GM12878 (cell line): ENCODE measurements around the gene RSPRY1. TPM values are rescaled to one million over a fixed set of nuclear protein-coding genes. Genes with fewer than 3 reads are reported as not detected.

Experiments
- ATAC-seq: fragments of 200-7000 bp; cut with Tn5 transposase; 3 replicates; pipeline ENCODE4 v1.9.1; 2020; ENCODE audit warnings: mild to moderate bottlenecking, moderate library complexity
- BruUV-seq: library from RNA; stranded (reverse); fragments of 400-500 nt; replicated peaks from 2 replicates; lab custom pipeline; 2021; lab: Mats Ljungman, UMichigan
- CTCF ChIA-PET: fragments of 300-600 bp; sonication (Branson Sonifier 250); formaldehyde crosslinking; extraction: SDS; loops from one replicate; lab custom pipeline; 2021; ENCODE audit warnings: inconsistent platforms; lab: Yijun Ruan, JAX
- POLR2A ChIA-PET: fragments of 350-600 bp; formaldehyde crosslinking; extraction: SDS; loops from one replicate; lab custom pipeline; 2021; ENCODE audit warnings: inconsistent platforms; lab: Charles Lee
- RAD21 ChIA-PET: fragments of 300-600 bp; sonication (Branson Sonifier 250); formaldehyde crosslinking; loops from one replicate; lab custom pipeline; 2023; ENCODE audit warnings: antibody characterized with exemption; ENCODE audit not compliant: unreplicated experiment; lab: Charles Lee
- SMC1A ChIA-PET: fragments of 300-600 bp; sonication (Branson Sonifier 250); formaldehyde crosslinking; loops from one replicate; lab custom pipeline; 2023; ENCODE audit not compliant: unreplicated experiment, uncharacterized antibody; lab: Charles Lee
- DNase-seq: peaks from one replicate; pipeline ENCODE4 v3.0.0-alpha.2; 2011; ENCODE audit warnings: low read depth, low spot score
- FAIRE-seq: peaks from 3 replicates; lab custom pipeline; 2011; peaks lifted over from hg19 to GRCh38; lab: Jason Lieb, UNC
- H2AFZ ChIP-seq: 2 replicates; pipeline ENCODE4 v1.6.0; 2011; ENCODE audit warnings: low read depth, low read length, control low read depth; ENCODE audit not compliant: control insufficient read depth
- H3K27ac ChIP-seq: 2 replicates; pipeline ENCODE4 v1.5.1; 2011; ENCODE audit warnings: control low read depth; ENCODE audit not compliant: control insufficient read depth, insufficient read depth
- H3K27me3 ChIP-seq, 2 experiments: replicated peaks in 1 of 2; 2 replicates each; pipeline versions ENCODE4 v1.6.0 to v1.6.1; 2011; ENCODE audit warnings: low read length in 1 of 2; ENCODE audit not compliant: control insufficient read depth in 2 of 2, insufficient read depth in 2 of 2
- H3K36me3 ChIP-seq, 2 experiments: 2 replicates each; pipeline ENCODE4 v1.5.1; 2011; ENCODE audit warnings: low read length in 1 of 2; ENCODE audit not compliant: control insufficient read depth in 2 of 2, insufficient read depth in 2 of 2
- H3K4me1 ChIP-seq: 2 replicates; pipeline ENCODE4 v1.6.1; 2011; ENCODE audit warnings: mild to moderate bottlenecking, low read length, moderate library complexity, mixed read lengths; ENCODE audit not compliant: control insufficient read depth, insufficient read depth
- H3K4me2 ChIP-seq: 2 replicates; pipeline ENCODE4 v1.6.0; 2011; ENCODE audit warnings: control low read depth; ENCODE audit not compliant: control insufficient read depth, insufficient read depth
- H3K4me3 ChIP-seq: fragments of 200-600 bp; sonication (generic); 2 replicates; pipeline ENCODE4 v1.5.1; 2016
- H3K79me2 ChIP-seq: 2 replicates; pipeline ENCODE4 v1.6.0; 2011; ENCODE audit warnings: low read length; ENCODE audit not compliant: control insufficient read depth, insufficient read depth
- H3K9ac ChIP-seq: 2 replicates; pipeline ENCODE4 v1.8.0; 2011; ENCODE audit warnings: low read length, control low read depth, mixed read lengths; ENCODE audit not compliant: control insufficient read depth, insufficient read depth
- H3K9me3 ChIP-seq: replicated peaks from 3 replicates; pipeline ENCODE4 v1.5.1; 2011; ENCODE audit warnings: mild to moderate bottlenecking, low read length; ENCODE audit not compliant: control insufficient read depth, insufficient read depth
- H4K20me1 ChIP-seq: 2 replicates; pipeline ENCODE4 v1.6.0; 2011; ENCODE audit not compliant: control insufficient read depth, insufficient read depth
- ATF7 ChIP-seq: fragments of 450-650 bp; IDR thresholded peaks from 2 replicates; pipeline ENCODE4 v1.6.1; 2016; ENCODE audit warnings: low read depth, mild to moderate bottlenecking
- CHD4 ChIP-seq: fragments of 200-600 bp; sonication (generic); IDR thresholded peaks from 2 replicates; pipeline ENCODE4 v1.6.1; 2016; ENCODE audit warnings: mild to moderate bottlenecking
- CREB1 ChIP-seq: IDR thresholded peaks from 2 replicates; pipeline ENCODE4 v1.6.1; 2012; ENCODE audit warnings: low read depth, mild to moderate bottlenecking, inconsistent platforms
- HDAC6 ChIP-seq: fragments of 200-600 bp; sonication (generic); IDR thresholded peaks from one replicate; pipeline ENCODE4 v1.8.0; 2017; ENCODE audit warnings: antibody characterized with exemption; ENCODE audit not compliant: unreplicated experiment
- NKRF ChIP-seq: fragments of 450-650 bp; conservative IDR thresholded peaks from 2 replicates; pipeline ENCODE4 v1.6.1; 2017; ENCODE audit warnings: mild to moderate bottlenecking, moderate library complexity
- PBX3 ChIP-seq: IDR thresholded peaks from 2 replicates; pipeline ENCODE4 v1.6.1; 2011; ENCODE audit warnings: mild to moderate bottlenecking, low read depth, low read length, moderate library complexity; ENCODE audit not compliant: insufficient replicate concordance
- RB1 ChIP-seq: fragments of 450-650 bp; formaldehyde crosslinking; IDR thresholded peaks from 2 replicates; pipeline ENCODE4 v1.6.1; 2017; ENCODE audit warnings: mild to moderate bottlenecking, borderline replicate concordance
- RUNX3 ChIP-seq: IDR thresholded peaks from 2 replicates; pipeline ENCODE4 v1.6.1; 2012; ENCODE audit warnings: low read length, inconsistent platforms
- SMC3 ChIP-seq: IDR thresholded peaks from 2 replicates; pipeline ENCODE4 v1.6.1; 2011; ENCODE audit warnings: low read length, improper control_type of control experiment, borderline replicate concordance
- SUZ12 ChIP-seq: fragments of 200-600 bp; sonication (generic); IDR thresholded peaks from one replicate; pipeline ENCODE4 v1.6.1; 2018; ENCODE audit warnings: antibody characterized with exemption, mild to moderate bottlenecking; ENCODE audit not compliant: unreplicated experiment
- WGBS: methylation state at CpG from one replicate; pipeline ENCODE4 v1.1.6; 2016; ENCODE audit warnings: low lambda C conversion rate; ENCODE audit not compliant: insufficient replicate concordance, insufficient coverage; ENCODE audit errors: missing lambda C conversion rate; 5-methylcytosine and 5-hydroxymethylcytosine counted together
- in situ Hi-C: fragments of 300-500 bp; cut with MboI; formaldehyde crosslinking; loops from 9 replicates; pipeline ENCODE4 v1.14.3; 2018; ENCODE audit warnings: mixed read lengths
- intact Hi-C: fragments of 100-400 bp; cut with micrococcal nuclease; formaldehyde crosslinking; loops from one replicate; pipeline ENCODE4 v1.14.2; 2022; ENCODE audit not compliant: unreplicated experiment
- polyA plus RNA-seq, 11 experiments: library from polyadenylated mRNA; depleted of rRNA in 4 of 11; unstranded in 6 of 11; stranded (reverse) in 5 of 11; fragments of >200 nt; fragmentation: Nextera tagmentation in 4 of 11; fragmentation: Illumina TruSeq in 1 of 11; extraction: Ambion mirVana in 4 of 11; extraction: Trizol in 1 of 11; gene quantifications; 1 replicate in 1 of 11; 2 replicates in 10 of 11; pipeline versions ENCODE4 v1.2.1 to v1.2.3, GENCODE V29; 2011 to 2016; ENCODE audit warnings: inconsistent platforms in 2 of 11, missing spikeins in 2 of 11, low read depth in 1 of 11
- total RNA-seq, 4 experiments: library from RNA; depleted of rRNA in 3 of 4; stranded (reverse); fragments of >200 nt in 3 of 4; fragmentation: Illumina TruSeq in 1 of 4; extraction: Trizol in 1 of 4; gene quantifications; 2 replicates each; pipeline versions ENCODE4 v1.2.1 to v1.2.3, GENCODE V29; 2013 to 2021
- TF ChIP-seq, protein P1 (sequence below): fragments of 450-650 bp; formaldehyde crosslinking; IDR thresholded peaks from 2 replicates; pipeline ENCODE4 v1.4.0; 2020; ENCODE audit warnings: mild to moderate bottlenecking, moderate library complexity
- TF ChIP-seq, protein P2 (sequence below): fragments of 450-650 bp; IDR thresholded peaks from 2 replicates; pipeline ENCODE4 v1.6.1; 2017; ENCODE audit warnings: low read depth, mild to moderate bottlenecking, moderate library complexity
- TF ChIP-seq, protein P3 (sequence below): IDR thresholded peaks from 2 replicates; pipeline ENCODE4 v1.6.1; 2012; ENCODE audit warnings: low read depth, low read length, improper control_type of control experiment

The RSPRY1 gene
- total and polyA plus RNA-seq, 10 of the 15 experiments (the other 5 are each of a cell fraction or from before 2014, with no cell fraction given) = 18.5 to 57.0 (median 41.2) TPM

DNA sequence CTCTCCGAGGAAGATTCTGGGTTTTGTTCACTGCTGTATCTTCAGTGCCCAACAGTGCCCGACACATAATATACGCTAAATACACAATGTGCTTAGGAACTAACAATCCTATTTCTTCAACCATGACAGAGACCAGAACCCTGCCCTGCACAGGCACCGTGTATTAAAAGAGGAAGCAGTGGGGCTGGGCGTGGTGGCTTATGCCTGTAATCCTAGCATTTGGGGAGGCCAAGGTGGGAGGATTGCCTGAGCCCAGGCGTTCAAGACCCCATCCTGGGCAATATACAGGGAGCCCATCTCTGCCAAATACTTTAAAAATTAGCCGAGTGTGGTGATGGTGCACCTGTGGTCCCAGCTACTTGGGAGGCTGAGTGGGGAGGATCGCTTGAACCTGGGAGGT lies 78.3 kb downstream of the RSPRY1 start:
- no TSS peak for BruUV-seq
- peaks cover 3% of the 10 kb centered on the region for H3K4me1 ChIP-seq
- no peak for FAIRE-seq
- no peak for ATAC-seq
- H3K27ac ChIP-seq = no peak overlapping the region
- H3K9ac ChIP-seq = no peak overlapping the region
- 50% methylated on average over 8 of the region's 8 CpGs for WGBS
- no peaks in the 10 kb centered on the region for H3K36me3 ChIP-seq
- ChIA-PET CTCF (no interaction called here), RAD21 (no interaction called here), POLR2A (interaction anchor here (0.6 kb wide), 1 partner anchor 16 kb away, joined by 3 read pairs; no protein-coding TSS in a partner anchor), SMC1A (no interaction called here)
- H4K20me1 ChIP-seq = no peaks in the 10 kb centered on the region
- H3K4me3 ChIP-seq = no peak overlapping the region
- in situ Hi-C loops = no loop called here
- H3K79me2 ChIP-seq = no peaks in the 10 kb centered on the region
- no peaks in the 10 kb centered on the region for H3K27me3 ChIP-seq
- H3K9me3 ChIP-seq = no peaks in the 10 kb centered on the region
- H3K4me2 ChIP-seq = no peak overlapping the region
- no peak for DNase-seq
- TF ChIP-seq SMC3 = no peak
- TF ChIP-seq, protein P1, sequence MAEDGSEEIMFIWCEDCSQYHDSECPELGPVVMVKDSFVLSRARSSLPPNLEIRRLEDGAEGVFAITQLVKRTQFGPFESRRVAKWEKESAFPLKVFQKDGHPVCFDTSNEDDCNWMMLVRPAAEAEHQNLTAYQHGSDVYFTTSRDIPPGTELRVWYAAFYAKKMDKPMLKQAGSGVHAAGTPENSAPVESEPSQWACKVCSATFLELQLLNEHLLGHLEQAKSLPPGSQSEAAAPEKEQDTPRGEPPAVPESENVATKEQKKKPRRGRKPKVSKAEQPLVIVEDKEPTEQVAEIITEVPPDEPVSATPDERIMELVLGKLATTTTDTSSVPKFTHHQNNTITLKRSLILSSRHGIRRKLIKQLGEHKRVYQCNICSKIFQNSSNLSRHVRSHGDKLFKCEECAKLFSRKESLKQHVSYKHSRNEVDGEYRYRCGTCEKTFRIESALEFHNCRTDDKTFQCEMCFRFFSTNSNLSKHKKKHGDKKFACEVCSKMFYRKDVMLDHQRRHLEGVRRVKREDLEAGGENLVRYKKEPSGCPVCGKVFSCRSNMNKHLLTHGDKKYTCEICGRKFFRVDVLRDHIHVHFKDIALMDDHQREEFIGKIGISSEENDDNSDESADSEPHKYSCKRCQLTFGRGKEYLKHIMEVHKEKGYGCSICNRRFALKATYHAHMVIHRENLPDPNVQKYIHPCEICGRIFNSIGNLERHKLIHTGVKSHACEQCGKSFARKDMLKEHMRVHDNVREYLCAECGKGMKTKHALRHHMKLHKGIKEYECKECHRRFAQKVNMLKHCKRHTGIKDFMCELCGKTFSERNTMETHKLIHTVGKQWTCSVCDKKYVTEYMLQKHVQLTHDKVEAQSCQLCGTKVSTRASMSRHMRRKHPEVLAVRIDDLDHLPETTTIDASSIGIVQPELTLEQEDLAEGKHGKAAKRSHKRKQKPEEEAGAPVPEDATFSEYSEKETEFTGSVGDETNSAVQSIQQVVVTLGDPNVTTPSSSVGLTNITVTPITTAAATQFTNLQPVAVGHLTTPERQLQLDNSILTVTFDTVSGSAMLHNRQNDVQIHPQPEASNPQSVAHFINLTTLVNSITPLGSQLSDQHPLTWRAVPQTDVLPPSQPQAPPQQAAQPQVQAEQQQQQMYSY (CRISPR knock-in tag) = no peak
- TF ChIP-seq CREB1 = no peak
- TF ChIP-seq ATF7 = no peak
- TF ChIP-seq NKRF = no peak
- no peak for TF ChIP-seq RUNX3
- no peak for TF ChIP-seq HDAC6
- TF ChIP-seq RB1 = no peak
- no peak for TF ChIP-seq PBX3
- TF ChIP-seq, protein P2, sequence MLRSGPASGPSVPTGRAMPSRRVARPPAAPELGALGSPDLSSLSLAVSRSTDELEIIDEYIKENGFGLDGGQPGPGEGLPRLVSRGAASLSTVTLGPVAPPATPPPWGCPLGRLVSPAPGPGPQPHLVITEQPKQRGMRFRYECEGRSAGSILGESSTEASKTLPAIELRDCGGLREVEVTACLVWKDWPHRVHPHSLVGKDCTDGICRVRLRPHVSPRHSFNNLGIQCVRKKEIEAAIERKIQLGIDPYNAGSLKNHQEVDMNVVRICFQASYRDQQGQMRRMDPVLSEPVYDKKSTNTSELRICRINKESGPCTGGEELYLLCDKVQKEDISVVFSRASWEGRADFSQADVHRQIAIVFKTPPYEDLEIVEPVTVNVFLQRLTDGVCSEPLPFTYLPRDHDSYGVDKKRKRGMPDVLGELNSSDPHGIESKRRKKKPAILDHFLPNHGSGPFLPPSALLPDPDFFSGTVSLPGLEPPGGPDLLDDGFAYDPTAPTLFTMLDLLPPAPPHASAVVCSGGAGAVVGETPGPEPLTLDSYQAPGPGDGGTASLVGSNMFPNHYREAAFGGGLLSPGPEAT = no peak
- no peak for TF ChIP-seq SUZ12
- TF ChIP-seq, protein P3, sequence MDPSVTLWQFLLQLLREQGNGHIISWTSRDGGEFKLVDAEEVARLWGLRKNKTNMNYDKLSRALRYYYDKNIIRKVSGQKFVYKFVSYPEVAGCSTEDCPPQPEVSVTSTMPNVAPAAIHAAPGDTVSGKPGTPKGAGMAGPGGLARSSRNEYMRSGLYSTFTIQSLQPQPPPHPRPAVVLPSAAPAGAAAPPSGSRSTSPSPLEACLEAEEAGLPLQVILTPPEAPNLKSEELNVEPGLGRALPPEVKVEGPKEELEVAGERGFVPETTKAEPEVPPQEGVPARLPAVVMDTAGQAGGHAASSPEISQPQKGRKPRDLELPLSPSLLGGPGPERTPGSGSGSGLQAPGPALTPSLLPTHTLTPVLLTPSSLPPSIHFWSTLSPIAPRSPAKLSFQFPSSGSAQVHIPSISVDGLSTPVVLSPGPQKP = no peak
- no peak for TF ChIP-seq CHD4
- TF ChIP-seq, all 136 proteins: peak for 0
- H2AFZ ChIP-seq = no peak overlapping the region
- intact Hi-C loops = no loop called here
